Gastroesophageal sphincter (tissue), 4 donors: ENCODE results near the gene ATG13. TPM values are rescaled to one million over a fixed set of nuclear protein-coding genes. Genes with fewer than 3 reads are reported as not detected.

ENCODE experiments used
- ATAC-seq: fragments of 150-250 bp; one replicate; pipeline ENCODE4 v1.9.1; 2016; ENCODE audit warnings: mild to moderate bottlenecking, moderate library complexity
- H3K27ac ChIP-seq, 4 donors: fragments of 200-600 bp; sonication (generic) in 3 of 4; 1 replicate in 3 of 4; 2 replicates in 1 of 4; pipeline ENCODE4 v1.5.1; 2016 to 2019
- H3K27me3 ChIP-seq: fragments of 200-600 bp; sonication (generic); one replicate; pipeline ENCODE4 v1.5.1; 2019
- H3K36me3 ChIP-seq, 2 donors: fragments of 200-600 bp; sonication (generic); one replicate each; pipeline ENCODE4 v1.5.1; 2019; ENCODE audit warnings: control low read depth in 1 of 2
- H3K4me1 ChIP-seq, 3 donors: fragments of 200-600 bp; sonication (generic); 1 replicate in 2 of 3; 2 replicates in 1 of 3; pipeline ENCODE4 v1.5.1; 2016 to 2019; ENCODE audit warnings: control low read depth in 2 of 3
- H3K4me3 ChIP-seq, 2 donors: fragments of 200-600 bp; sonication (generic); one replicate each; pipeline ENCODE4 v1.5.1; 2019; ENCODE audit warnings: mild to moderate bottlenecking in 1 of 2, moderate library complexity in 1 of 2
- H3K9me3 ChIP-seq, 3 donors: fragments of 200-600 bp; sonication (generic); one replicate each; pipeline ENCODE4 v1.5.1; 2017 to 2019; ENCODE audit warnings: control low read depth in 2 of 3
- CTCF ChIP-seq, 4 experiments: fragments of 200-600 bp in 2 of 4; fragments of 450-650 bp in 2 of 4; sonication (generic) in 1 of 4; IDR thresholded peaks; one replicate each; pipeline ENCODE4 v1.5.1; 2017 to 2019; ENCODE audit warnings: antibody characterized with exemption in 4 of 4, mild to moderate bottlenecking in 2 of 4, moderate library complexity in 2 of 4
- EP300 ChIP-seq: sonication (generic); formaldehyde crosslinking; IDR thresholded peaks from one replicate; pipeline ENCODE4 v1.6.1; 2017; ENCODE audit warnings: antibody characterized with exemption, mild to moderate bottlenecking
- POLR2A ChIP-seq, 2 donors: fragments of 450-650 bp; IDR thresholded peaks; one replicate each; pipeline ENCODE4 v1.6.1; 2017; ENCODE audit warnings: antibody characterized with exemption in 2 of 2, mild to moderate bottlenecking in 2 of 2, moderate library complexity in 1 of 2
- POLR2AphosphoS5 ChIP-seq: sonication (generic); formaldehyde crosslinking; IDR thresholded peaks from one replicate; pipeline ENCODE4 v1.6.1; 2017; ENCODE audit warnings: antibody characterized with exemption
- WGBS, 2 donors: methylation state at CpG; one replicate each; pipeline ENCODE4 v1.1.5; 2018; ENCODE audit warnings: low coverage in 1 of 2; 5-methylcytosine and 5-hydroxymethylcytosine counted together
- total RNA-seq, 4 donors: library from RNA; depleted of rRNA; stranded (reverse); fragments of >200 nt; gene quantifications; one replicate each; pipeline ENCODE4 v1.1.0, GENCODE V29; 2016

Gene ATG13
- total RNA-seq, 4 donors from 2014 or later = 47.8 to 81.1 (median 69.5) TPM

- Histone ChIP-seq H3K9me3 (no peaks in the 10 kb centered on the region), H3K27me3 (no peaks in the 10 kb centered on the region), H3K27ac (peak overlapping the region in 1 of 4 donors; percentile 35), H3K4me3 (no peak overlapping the region), H3K36me3 (peaks cover 0 to 99% of the 10 kb centered on the region in 2 donors), H3K4me1 (peaks cover 0 to 15% (median 2%) of the 10 kb centered on the region in 3 donors)
- TF ChIP-seq POLR2AphosphoS5 (no peak), CTCF (IDR thresholded peaks at IDR 0.05) (no peak), POLR2A (IDR thresholded peaks at IDR 0.05) (no peak), EP300 (no peak)
- ATAC-seq = no peak
Observed at GRCh38 chr11:46661836-46662235, 44.5 kb downstream of the ATG13 start.

DNA sequence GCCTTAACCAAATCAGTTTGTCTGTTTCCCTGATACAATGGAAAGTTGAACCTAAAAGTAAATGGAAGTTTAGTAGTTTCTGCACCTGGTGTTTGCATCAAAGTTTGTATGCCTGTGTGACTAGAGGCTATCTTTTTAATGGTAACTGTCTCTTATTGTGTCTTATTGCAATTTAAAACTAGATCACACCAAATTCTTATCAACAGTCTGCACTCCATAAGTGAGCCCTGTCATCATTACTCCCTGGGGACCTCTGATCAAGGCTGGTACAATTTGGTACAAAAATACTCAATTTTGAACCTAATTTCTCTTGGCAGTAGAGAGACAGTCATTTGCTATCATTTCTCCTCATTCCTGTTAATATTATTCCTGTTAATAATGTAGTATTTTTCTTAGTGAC, 45.0 kb downstream of the ATG13 start:
- Histone ChIP-seq H3K9me3 (no peaks in the 10 kb centered on the region), H3K27ac (no peak overlapping the region), H3K4me1 (peaks cover 0 to 21% (median 6%) of the 10 kb centered on the region in 3 donors), H3K4me3 (no peak overlapping the region), H3K36me3 (peaks cover 0 to 99% of the 10 kb centered on the region in 2 donors), H3K27me3 (no peaks in the 10 kb centered on the region)
- TF ChIP-seq POLR2AphosphoS5 (no peak), CTCF (IDR thresholded peaks at IDR 0.05) (no peak), EP300 (no peak), POLR2A (IDR thresholded peaks at IDR 0.05) (no peak)
- ATAC-seq = no peak

DNA sequence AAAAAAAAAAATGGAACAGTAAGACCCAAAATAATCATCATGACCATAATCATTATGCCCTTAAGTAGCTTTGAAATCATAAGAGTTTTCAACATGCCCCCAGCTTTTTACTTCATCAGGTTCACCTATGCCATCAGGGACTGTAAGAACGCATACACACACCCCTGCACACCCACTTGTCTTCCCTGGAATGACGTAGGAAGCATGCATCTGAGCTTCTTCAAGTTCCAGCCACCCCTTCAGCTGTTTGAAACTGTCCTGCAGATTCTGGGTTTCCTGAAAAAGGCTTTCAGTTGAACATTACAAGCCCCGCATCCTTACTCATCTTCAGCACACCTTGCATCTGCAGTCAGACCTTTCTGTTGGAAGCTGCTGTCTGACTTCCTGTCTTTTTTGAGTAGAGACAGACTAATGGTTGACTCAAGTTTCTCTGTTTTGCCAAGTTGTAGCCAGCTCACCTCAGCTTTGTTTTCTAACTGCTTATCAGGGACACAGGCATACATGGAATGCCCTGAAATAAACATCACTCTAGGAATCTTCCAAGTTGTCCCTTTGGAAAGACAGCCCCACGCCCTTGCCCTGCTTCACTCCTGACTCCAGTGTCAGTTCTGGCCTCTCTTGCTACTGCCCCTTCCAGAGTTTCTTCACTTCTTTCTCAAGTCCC, 46.1 kb downstream of the ATG13 start:
- 50 to 77% methylated on average over 3 to 4 of the region's 4 CpGs for WGBS, 2 donors
- peaks cover 0 to 31% (median 6%) of the 10 kb centered on the region in 3 donors for H3K4me1 ChIP-seq
- ATAC-seq = no peak

GRCh38 chr11:46664612-46665011, 47.3 kb downstream of the ATG13 start:
- peak overlapping the region in 3 of 4 donors; percentile 34 to 75 (median 49) for H3K27ac ChIP-seq
- peaks cover 0 to 99% of the 10 kb centered on the region in 2 donors for H3K36me3 ChIP-seq
- H3K4me1 ChIP-seq = peaks cover 0 to 37% (median 6%) of the 10 kb centered on the region in 3 donors
- ATAC-seq = no peak
- no peak overlapping the region for H3K4me3 ChIP-seq
- no peak for TF ChIP-seq POLR2AphosphoS5
- TF ChIP-seq EP300 = no peak
- TF ChIP-seq CTCF (IDR thresholded peaks at IDR 0.05) = no peak
- TF ChIP-seq POLR2A (IDR thresholded peaks at IDR 0.05) = no peak
- 54 to 69% methylated on average over 4 to 6 of the region's 6 CpGs for WGBS, 2 donors
- no peaks in the 10 kb centered on the region for H3K9me3 ChIP-seq
- no peaks in the 10 kb centered on the region for H3K27me3 ChIP-seq

More for the DNA sequence above, 46.1 kb downstream of the ATG13 start:
- no peak for TF ChIP-seq CTCF (IDR thresholded peaks at IDR 0.05)
- no peak for TF ChIP-seq EP300
- TF ChIP-seq POLR2A (IDR thresholded peaks at IDR 0.05) = no peak
- no peak for TF ChIP-seq POLR2AphosphoS5
- Histone ChIP-seq H3K27me3 (no peaks in the 10 kb centered on the region), H3K4me3 (no peak overlapping the region), H3K27ac (peak overlapping the region in 3 of 4 donors; percentile 3 to 48 (median 35)), H3K9me3 (no peaks in the 10 kb centered on the region), H3K36me3 (peaks cover 0 to 99% of the 10 kb centered on the region in 2 donors)

GRCh38 chr11:46665356-46665755, 48.0 kb downstream of the ATG13 start:
- H3K36me3 ChIP-seq = peaks cover 0 to 99% of the 10 kb centered on the region in 2 donors
- no peak overlapping the region for H3K4me3 ChIP-seq
- H3K4me1 ChIP-seq = peaks cover 0 to 37% (median 6%) of the 10 kb centered on the region in 3 donors
- ATAC-seq = no peak
- WGBS, 2 donors = 71% methylated on average over 1 of the region's 1 CpG; no CpG with 5 or more reads in 1 of the 2 donors
- TF ChIP-seq POLR2AphosphoS5 (no peak), POLR2A (IDR thresholded peaks at IDR 0.05) (no peak), CTCF (IDR thresholded peaks at IDR 0.05) (no peak), EP300 (no peak)
- H3K9me3 ChIP-seq = no peaks in the 10 kb centered on the region
- H3K27ac ChIP-seq = peak overlapping the region in 3 of 4 donors; percentile 34 to 75 (median 49)
- no peaks in the 10 kb centered on the region for H3K27me3 ChIP-seq
